Measurements from ENCODE around the gene ADAMTS9.

Gene ADAMTS9

DNA sequence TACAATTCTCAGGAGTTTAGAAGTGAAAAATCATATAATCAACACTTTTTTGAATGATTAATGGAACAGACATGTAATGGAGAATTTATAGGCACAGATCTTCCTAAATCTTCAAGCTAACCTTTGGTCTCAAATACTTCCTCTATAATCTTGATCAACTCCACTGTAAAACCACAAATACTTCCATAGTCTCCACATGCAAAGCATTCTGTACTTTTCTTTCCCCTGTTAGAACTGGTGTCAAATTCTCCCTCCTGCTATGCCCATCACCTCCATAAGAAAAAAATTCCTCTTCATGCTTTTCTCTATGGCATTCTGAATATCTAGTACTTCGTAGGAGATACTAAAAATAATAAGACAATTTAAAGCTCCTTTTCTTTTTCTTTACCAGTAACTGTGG is 214.3 kb downstream of the ADAMTS9 start:
- DNase-seq: no peak

DNA sequence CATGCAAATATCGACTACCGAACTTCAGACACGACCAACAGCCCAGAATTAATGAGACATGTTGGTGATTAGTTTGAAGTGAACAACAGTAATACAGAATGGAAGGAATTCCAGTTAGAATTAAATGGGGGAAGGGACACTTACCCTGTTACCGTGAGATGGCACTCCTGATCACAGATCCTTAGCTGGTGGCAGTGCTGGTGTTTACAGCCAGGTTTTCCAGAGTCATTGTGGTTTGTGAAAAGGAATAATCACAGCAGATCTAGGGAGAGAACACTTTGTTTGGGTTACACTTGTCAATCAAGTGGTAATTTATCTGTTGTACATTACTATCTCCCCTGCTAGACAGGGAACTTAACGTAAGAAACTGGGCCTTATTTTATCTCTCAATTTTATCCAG is 217.4 kb downstream of the ADAMTS9 start:
- DNase-seq: no peak

DNA sequence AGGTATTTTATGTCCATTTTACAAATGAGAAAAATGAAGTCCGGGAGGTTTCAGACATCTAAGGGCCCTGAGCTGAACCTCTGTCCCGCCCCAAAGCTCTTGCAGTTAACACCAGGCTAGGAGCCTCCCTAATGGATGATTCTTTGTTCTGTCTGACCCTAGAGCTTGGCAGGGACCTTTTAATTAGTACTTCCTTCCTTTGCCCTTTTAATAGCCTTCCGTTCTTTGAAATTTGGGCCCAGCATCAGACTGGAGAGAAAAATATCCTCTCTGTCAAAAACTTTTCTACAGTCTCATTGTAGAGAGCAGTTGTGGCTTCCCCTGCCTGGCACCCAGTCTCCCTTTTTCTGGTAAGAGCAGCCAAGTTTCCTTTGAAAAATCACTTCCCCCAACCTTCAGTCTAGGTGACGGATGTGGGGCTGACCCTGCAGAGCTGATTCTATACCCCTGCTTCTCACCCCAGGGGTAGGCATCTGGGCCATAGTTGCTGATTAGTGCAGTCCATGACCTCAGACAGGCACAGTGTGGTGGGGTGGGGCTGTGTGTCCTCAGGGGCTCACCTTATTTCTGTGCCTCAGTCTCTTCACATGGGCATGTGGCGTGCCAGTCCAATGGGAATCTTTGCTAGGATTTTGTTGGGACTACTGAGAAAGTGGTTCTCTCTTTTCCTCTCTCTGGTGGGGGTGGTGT is 220.4 kb downstream of the ADAMTS9 start:
- no peak for DNase-seq
